ENCODE measurements around the gene GPC1.

DNA sequence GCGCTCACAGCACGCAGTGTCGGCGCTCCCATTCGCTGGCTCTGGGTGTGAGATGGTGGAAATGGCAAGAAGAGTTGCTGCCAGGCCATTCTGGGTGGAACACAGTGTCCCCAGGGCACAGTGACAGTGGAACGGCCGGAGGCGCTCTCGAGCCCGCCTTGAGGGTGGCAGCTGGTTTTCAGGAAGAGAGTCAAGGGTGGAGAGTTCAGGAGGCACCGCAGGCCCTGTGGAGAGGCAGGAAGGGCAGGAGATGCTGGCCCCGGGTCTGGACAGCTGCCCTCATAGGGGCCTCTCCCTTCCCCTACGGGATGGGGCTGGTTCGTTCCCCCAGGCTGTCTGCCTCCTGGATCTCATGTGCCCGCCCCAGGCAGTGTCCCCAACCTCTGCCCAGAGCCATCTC lies 12.5 kb downstream of the GPC1 start:
- TF ChIP-seq, protein P1, sequence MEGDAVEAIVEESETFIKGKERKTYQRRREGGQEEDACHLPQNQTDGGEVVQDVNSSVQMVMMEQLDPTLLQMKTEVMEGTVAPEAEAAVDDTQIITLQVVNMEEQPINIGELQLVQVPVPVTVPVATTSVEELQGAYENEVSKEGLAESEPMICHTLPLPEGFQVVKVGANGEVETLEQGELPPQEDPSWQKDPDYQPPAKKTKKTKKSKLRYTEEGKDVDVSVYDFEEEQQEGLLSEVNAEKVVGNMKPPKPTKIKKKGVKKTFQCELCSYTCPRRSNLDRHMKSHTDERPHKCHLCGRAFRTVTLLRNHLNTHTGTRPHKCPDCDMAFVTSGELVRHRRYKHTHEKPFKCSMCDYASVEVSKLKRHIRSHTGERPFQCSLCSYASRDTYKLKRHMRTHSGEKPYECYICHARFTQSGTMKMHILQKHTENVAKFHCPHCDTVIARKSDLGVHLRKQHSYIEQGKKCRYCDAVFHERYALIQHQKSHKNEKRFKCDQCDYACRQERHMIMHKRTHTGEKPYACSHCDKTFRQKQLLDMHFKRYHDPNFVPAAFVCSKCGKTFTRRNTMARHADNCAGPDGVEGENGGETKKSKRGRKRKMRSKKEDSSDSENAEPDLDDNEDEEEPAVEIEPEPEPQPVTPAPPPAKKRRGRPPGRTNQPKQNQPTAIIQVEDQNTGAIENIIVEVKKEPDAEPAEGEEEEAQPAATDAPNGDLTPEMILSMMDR (IDR thresholded peaks at IDR 0.05; ENCODE audit: low read depth, low read length): no peak
- TF ChIP-seq EZH2phosphoT487 (IDR thresholded peaks at IDR 0.05; ENCODE audit: low read depth): no peak

All from OCI-LY3 (cell line).